IPS-18a (cell line): ENCODE data around the gene PCDH18.
"Not testable (repeated sequence)": the region's sequence is repeated elsewhere in the genome, so short reads cannot be mapped to it uniquely, and the experiment has no call there.

Source experiments
- H3K27ac ChIP-seq: one replicate; pipeline ENCODE4 v1.5.1; 2013; ENCODE audit warnings: low read length
- H3K27me3 ChIP-seq: one replicate; pipeline ENCODE4 v1.6.1; 2013; ENCODE audit warnings: mild to moderate bottlenecking, low read length; ENCODE audit not compliant: control insufficient read depth, insufficient read depth
- H3K36me3 ChIP-seq: one replicate; pipeline ENCODE4 v1.6.1; 2013; ENCODE audit warnings: low read depth, low read length; ENCODE audit not compliant: control insufficient read depth
- H3K4me1 ChIP-seq: one replicate; pipeline ENCODE4 v1.6.1; 2013; ENCODE audit warnings: low read depth, low read length; ENCODE audit not compliant: control insufficient read depth
- H3K4me3 ChIP-seq: one replicate; pipeline ENCODE4 v1.5.1; 2013; ENCODE audit warnings: low read length
- H3K9ac ChIP-seq: one replicate; pipeline ENCODE4 v1.6.1; 2013; ENCODE audit warnings: mild to moderate bottlenecking, low read length, moderate library complexity
- H3K9me3 ChIP-seq: one replicate; pipeline ENCODE4 v1.6.1; 2013; ENCODE audit warnings: low read depth, low read length; ENCODE audit not compliant: control insufficient read depth

PCDH18 gene

GRCh38 chr4:137495578-137495977 is 36.7 kb downstream of the PCDH18 start:
- H3K9ac ChIP-seq, result no peak overlapping the region
- H3K27me3 ChIP-seq, result no peaks in the 10 kb centered on the region
- no peaks in the 10 kb centered on the region for H3K9me3 ChIP-seq
- H3K4me3 ChIP-seq, result peak overlapping the region; percentile 8
- peaks cover 3% of the 10 kb centered on the region for H3K4me1 ChIP-seq
- no peaks in the 10 kb centered on the region for H3K36me3 ChIP-seq
- H3K27ac ChIP-seq, result no peak overlapping the region

DNA sequence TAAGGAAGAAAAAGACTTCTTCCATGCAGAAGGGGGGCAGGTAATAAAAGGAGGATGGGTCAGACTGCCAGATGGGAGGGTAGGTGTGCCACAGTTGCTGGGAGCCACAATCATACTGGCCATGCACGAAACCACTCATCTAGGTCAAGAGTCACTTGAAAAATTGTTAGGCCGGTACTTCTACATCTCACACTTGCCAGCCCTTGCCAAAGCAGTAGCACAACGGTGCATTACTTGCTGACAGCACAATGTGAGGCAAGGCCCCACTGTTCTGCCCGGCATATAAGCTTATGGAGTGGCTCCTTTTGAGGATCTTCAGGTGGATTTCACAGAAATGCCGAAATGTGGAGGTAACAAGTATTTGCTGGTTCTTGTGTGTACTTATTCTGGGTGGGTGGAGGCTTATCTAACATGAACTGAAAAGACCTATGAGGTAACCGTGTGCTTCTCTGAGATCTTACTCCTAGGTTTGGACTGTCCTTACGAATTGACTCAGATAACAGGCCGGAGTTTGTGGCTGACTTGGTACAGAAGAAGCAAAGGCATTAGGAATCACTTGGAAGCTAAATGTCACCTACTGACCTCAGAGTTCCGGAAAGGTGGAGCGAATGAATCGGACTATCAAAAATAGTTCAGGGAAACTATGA is 48.9 kb downstream of the PCDH18 start:
- not testable (repeated sequence) for H3K4me3 ChIP-seq, H3K27me3 ChIP-seq, H3K4me1 ChIP-seq, H3K9ac ChIP-seq, H3K27ac ChIP-seq, H3K36me3 ChIP-seq, H3K9me3 ChIP-seq

DNA sequence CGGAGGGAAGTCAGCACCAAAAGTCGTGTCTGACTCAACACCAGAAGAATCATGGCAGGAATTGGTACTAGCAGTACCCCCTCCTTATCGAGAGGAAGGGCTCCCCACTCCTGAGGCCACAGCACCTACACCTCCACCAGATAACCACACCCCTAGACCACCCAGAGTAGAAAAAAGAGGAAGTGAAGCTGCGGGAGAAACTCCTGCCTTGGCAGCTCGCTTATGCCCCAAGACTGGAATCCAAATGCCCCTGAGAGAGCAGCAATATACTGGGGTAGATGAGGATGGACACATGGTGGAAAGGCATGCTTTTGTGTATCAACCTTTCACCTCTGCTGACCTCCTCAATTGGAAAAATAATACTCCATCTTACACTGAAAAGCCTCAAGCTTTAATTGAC is 52.6 kb downstream of the PCDH18 start:
- not testable (repeated sequence) for H3K4me3 ChIP-seq, H3K4me1 ChIP-seq, H3K9ac ChIP-seq, H3K27ac ChIP-seq, H3K27me3 ChIP-seq, H3K36me3 ChIP-seq, H3K9me3 ChIP-seq

GRCh38 chr4:137476345-137476744 is 55.9 kb downstream of the PCDH18 start:
- Histone ChIP-seq H3K4me3 (no peak overlapping the region), H3K27me3 (no peaks in the 10 kb centered on the region), H3K36me3 (no peaks in the 10 kb centered on the region), H3K4me1 (peaks cover 9% of the 10 kb centered on the region), H3K9ac (no peak overlapping the region), H3K27ac (no peak overlapping the region), H3K9me3 (no peaks in the 10 kb centered on the region)

GRCh38 chr4:137474711-137475301 is 57.5 kb downstream of the PCDH18 start:
- H3K9ac ChIP-seq, result no peak overlapping the region
- no peak overlapping the region for H3K4me3 ChIP-seq
- no peaks in the 10 kb centered on the region for H3K9me3 ChIP-seq
- no peak overlapping the region for H3K27ac ChIP-seq
- no peaks in the 10 kb centered on the region for H3K36me3 ChIP-seq
- H3K27me3 ChIP-seq, result no peaks in the 10 kb centered on the region
- peaks cover 9% of the 10 kb centered on the region for H3K4me1 ChIP-seq

DNA sequence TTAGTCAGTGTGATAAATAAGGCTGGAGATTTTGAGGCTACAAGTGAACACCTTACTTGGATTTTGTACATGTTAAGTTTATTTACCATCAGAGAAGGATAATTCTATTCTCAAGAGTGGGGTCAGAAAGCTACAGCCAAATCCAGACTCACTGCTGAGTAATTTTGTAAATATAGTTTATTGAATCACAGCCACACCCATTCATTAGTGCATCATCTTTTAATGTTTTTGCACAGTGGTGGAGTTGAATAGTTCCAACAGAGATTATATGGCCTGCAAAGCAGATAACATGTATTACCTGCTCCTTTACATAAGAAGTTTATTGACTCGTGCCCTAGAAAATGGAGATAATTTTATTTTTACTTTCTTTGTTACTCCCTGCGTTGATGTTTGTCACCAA is 60.4 kb downstream of the PCDH18 start:
- Histone ChIP-seq H3K4me3 (no peak overlapping the region), H3K4me1 (peaks cover 9% of the 10 kb centered on the region), H3K36me3 (no peaks in the 10 kb centered on the region), H3K9ac (no peak overlapping the region), H3K27me3 (no peaks in the 10 kb centered on the region), H3K9me3 (no peaks in the 10 kb centered on the region), H3K27ac (no peak overlapping the region)

DNA sequence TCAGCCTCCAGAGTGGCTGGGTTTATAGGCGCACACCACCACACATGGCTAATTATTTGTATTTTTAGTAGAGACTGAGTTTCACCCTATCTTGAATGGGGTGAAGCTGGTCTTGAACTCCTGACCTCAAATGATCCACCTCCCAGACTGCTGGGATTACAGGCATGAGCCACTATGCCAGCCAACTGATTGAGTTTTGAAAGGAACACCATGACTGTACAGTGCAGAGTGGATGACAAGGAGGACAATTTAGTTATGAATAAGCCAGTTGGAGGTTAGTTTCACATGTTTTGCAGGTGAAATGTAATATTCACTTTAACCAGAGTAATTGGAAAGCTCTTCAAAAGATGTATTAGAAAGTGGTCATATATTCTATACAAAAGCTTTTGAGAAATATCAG is 60.8 kb downstream of the PCDH18 start:
- H3K27ac ChIP-seq, result no peak overlapping the region
- H3K9me3 ChIP-seq, result no peaks in the 10 kb centered on the region
- peaks cover 9% of the 10 kb centered on the region for H3K4me1 ChIP-seq
- H3K9ac ChIP-seq, result no peak overlapping the region
- H3K27me3 ChIP-seq, result no peaks in the 10 kb centered on the region
- H3K36me3 ChIP-seq, result no peaks in the 10 kb centered on the region
- no peak overlapping the region for H3K4me3 ChIP-seq

GRCh38 chr4:137470806-137471205 is 61.5 kb downstream of the PCDH18 start:
- Histone ChIP-seq H3K27me3 (no peaks in the 10 kb centered on the region), H3K4me3 (no peak overlapping the region), H3K4me1 (peaks cover 4% of the 10 kb centered on the region), H3K36me3 (no peaks in the 10 kb centered on the region), H3K27ac (no peak overlapping the region), H3K9me3 (no peaks in the 10 kb centered on the region), H3K9ac (no peak overlapping the region)
